Adrenal gland (tissue), 12 donors: Measurements from ENCODE around the gene KIF14. TPM values are rescaled to one million over a fixed set of nuclear protein-coding genes. Genes with fewer than 3 reads are reported as not detected.

ENCODE experiments used
- DNase-seq, 7 donors: peaks; one replicate each; pipeline ENCODE4 v3.0.0-alpha.2; 2019 to 2020
- H3K27ac ChIP-seq, 5 donors: fragments of 200-600 bp; sonication (generic) in 4 of 5; 1 replicate in 3 of 5; 2 replicates in 2 of 5; pipeline versions ENCODE4 v1.5.1 to v1.8.0; 2016 to 2020; ENCODE audit warnings: mild to moderate bottlenecking in 1 of 5
- H3K27me3 ChIP-seq: fragments of 200-600 bp; 2 replicates; pipeline ENCODE4 v1.8.0; 2021
- H3K36me3 ChIP-seq, 2 donors: fragments of 200-600 bp; replicated peaks in 1 of 2; 1 replicate in 1 of 2; 2 replicates in 1 of 2; pipeline versions ENCODE4 v1.5.1 to v1.8.0; 2018 to 2022
- H3K4me1 ChIP-seq, 2 donors: fragments of 200-600 bp; replicated peaks in 1 of 2; 1 replicate in 1 of 2; 2 replicates in 1 of 2; pipeline versions ENCODE4 v1.5.1 to v1.8.0; 2018 to 2021
- H3K4me3 ChIP-seq, 4 donors: fragments of 200-600 bp; sonication (generic) in 3 of 4; one replicate each; pipeline ENCODE4 v1.5.1; 2016 to 2018
- H3K9me3 ChIP-seq, 3 donors: fragments of 200-600 bp; sonication (generic) in 1 of 3; replicated peaks in 1 of 3; 1 replicate in 2 of 3; 2 replicates in 1 of 3; pipeline versions ENCODE4 v1.5.1 to v1.8.0; 2016 to 2021
- POLR2A ChIP-seq, 2 donors: fragments of 450-650 bp; IDR thresholded peaks; one replicate each; pipeline ENCODE4 v1.6.1; 2017; ENCODE audit warnings: antibody characterized with exemption in 2 of 2, mild to moderate bottlenecking in 2 of 2, moderate library complexity in 1 of 2
- WGBS, 4 donors: extraction: QIAGEN DNeasy Blood & Tissue Kit in 2 of 4; methylation state at CpG; one replicate each; pipeline versions ENCODE4 v1.1.5 to v1.1.7; 2013 to 2017; 5-methylcytosine and 5-hydroxymethylcytosine counted together
- intact Hi-C, 2 donors: fragments of 100-400 bp; cut with DNase I; formaldehyde crosslinking; loops; one replicate each; pipeline versions ENCODE4 v1.14.1 to v1.15.0; 2022 to 2023
- polyA plus RNA-seq, 3 donors: library from polyadenylated mRNA; stranded (reverse); fragments of 200-250 nt in 2 of 3; fragments of 350-450 nt in 1 of 3; fragmentation: Illumina TruSeq in 1 of 3; extraction: RNeasy Lipid Tissue Mini Kit (QIAGEN cat#74804) in 1 of 3; gene quantifications; one replicate each; pipeline ENCODE4 v1.2.3, GENCODE V29; 2013 to 2014
- total RNA-seq, 9 donors: library from RNA; depleted of rRNA in 4 of 9; stranded (reverse); fragments of >200 nt in 4 of 9; fragments of 120-200 nt in 1 of 9; fragmentation: NEBNext Ultra II Directional in 1 of 9; extraction: Animal tissue kit (Norgen Biotek cat#: 25700) in 1 of 9; gene quantifications; one replicate each; pipeline versions ENCODE4 v1.1.0 to v1.2.4, GENCODE V29; 2013 to 2023
- TF ChIP-seq, protein P1 (sequence below), 6 experiments: fragments of 450-650 bp in 4 of 6; fragments of 200-600 bp in 2 of 6; sonication (generic) in 1 of 6; IDR thresholded peaks; 1 replicate in 5 of 6; 2 replicates in 1 of 6; pipeline versions ENCODE4 v1.5.1 to v1.8.0; 2016 to 2021; ENCODE audit warnings: antibody characterized with exemption in 6 of 6, mild to moderate bottlenecking in 2 of 6, moderate library complexity in 1 of 6
- donor health status: healthy with polysubstance abuse.
- donor health status: Bipolar disorder and iron deficiency.
- donor health status: DM: yes; HTN: yes; CAD: no.
- donor health status: DM: no; HTN: no; CAD: no.
- donor health status: DM: no; HTN: no; CAD: no.
- donor health status: DM: yes; HTN: yes; CAD: no.

The KIF14 gene
- total and polyA plus RNA-seq, 12 donors = 0.07 to 3.5 (median 0.32) TPM

DNA sequence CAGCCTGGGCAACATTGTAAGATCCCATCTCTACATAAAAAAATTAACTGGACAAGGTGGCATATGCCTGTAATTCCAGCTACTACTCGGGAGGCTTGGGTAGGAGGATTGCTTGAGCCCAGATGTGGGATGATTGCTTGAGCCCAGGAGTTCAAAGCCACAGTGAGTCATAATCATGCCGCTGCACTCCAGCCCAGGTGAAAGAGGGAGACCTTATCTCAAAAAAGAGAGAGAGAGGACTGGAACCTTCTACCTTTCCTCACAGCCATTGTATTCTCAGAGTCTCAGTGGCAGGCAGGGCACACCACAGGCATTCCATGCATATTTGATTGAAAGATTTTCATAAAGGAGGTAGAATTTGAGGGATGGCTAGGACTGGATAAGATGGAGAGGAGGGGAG is 78.4 kb downstream of the KIF14 start:
- no peaks in the 10 kb centered on the region for H3K4me1 ChIP-seq
- H3K36me3 ChIP-seq = no peaks in the 10 kb centered on the region
- TF ChIP-seq, protein P1, sequence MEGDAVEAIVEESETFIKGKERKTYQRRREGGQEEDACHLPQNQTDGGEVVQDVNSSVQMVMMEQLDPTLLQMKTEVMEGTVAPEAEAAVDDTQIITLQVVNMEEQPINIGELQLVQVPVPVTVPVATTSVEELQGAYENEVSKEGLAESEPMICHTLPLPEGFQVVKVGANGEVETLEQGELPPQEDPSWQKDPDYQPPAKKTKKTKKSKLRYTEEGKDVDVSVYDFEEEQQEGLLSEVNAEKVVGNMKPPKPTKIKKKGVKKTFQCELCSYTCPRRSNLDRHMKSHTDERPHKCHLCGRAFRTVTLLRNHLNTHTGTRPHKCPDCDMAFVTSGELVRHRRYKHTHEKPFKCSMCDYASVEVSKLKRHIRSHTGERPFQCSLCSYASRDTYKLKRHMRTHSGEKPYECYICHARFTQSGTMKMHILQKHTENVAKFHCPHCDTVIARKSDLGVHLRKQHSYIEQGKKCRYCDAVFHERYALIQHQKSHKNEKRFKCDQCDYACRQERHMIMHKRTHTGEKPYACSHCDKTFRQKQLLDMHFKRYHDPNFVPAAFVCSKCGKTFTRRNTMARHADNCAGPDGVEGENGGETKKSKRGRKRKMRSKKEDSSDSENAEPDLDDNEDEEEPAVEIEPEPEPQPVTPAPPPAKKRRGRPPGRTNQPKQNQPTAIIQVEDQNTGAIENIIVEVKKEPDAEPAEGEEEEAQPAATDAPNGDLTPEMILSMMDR (IDR thresholded peaks at IDR 0.05) = no peak
- no peak for TF ChIP-seq POLR2A (IDR thresholded peaks at IDR 0.05)
- H3K27me3 ChIP-seq = no peaks in the 10 kb centered on the region
- intact Hi-C loops = no loop called here
- no peak overlapping the region for H3K4me3 ChIP-seq
- WGBS, 4 donors = 57 to 88% (median 85%) methylated on average over 1 to 2 of the region's 2 CpGs
- H3K27ac ChIP-seq = no peak overlapping the region
- no peaks in the 10 kb centered on the region for H3K9me3 ChIP-seq
- DNase-seq = no peak

DNA sequence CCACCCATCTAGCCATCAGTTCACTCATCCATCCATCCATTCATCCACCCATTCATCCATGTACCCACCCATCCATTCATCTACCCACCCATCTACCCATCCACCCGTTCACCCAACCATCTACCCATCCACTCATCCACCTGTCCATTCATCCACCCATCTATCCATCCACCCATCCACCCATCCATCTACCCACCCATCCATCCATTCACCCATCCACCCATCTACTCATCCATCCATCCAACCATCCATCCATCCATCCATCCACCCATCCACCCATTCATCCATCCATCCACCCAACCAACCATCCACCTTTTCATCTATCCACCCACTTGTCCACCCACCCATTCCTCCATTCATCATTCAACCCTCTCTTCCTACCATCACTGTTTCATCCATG is 80.3 kb downstream of the KIF14 start:
- 47 to 71% (median 63%) methylated on average over 1 of the region's 1 CpG for WGBS, 4 donors
- TF ChIP-seq, protein P1 (IDR thresholded peaks at IDR 0.05) = no peak
- TF ChIP-seq POLR2A (IDR thresholded peaks at IDR 0.05) = no peak
- no peaks in the 10 kb centered on the region for H3K9me3 ChIP-seq
- H3K27me3 ChIP-seq = no peaks in the 10 kb centered on the region
- H3K4me1 ChIP-seq = no peaks in the 10 kb centered on the region
- no peak for DNase-seq
- intact Hi-C loops = no loop called here
- no peak overlapping the region for H3K27ac ChIP-seq
- H3K36me3 ChIP-seq = no peaks in the 10 kb centered on the region
- no peak overlapping the region for H3K4me3 ChIP-seq

DNA sequence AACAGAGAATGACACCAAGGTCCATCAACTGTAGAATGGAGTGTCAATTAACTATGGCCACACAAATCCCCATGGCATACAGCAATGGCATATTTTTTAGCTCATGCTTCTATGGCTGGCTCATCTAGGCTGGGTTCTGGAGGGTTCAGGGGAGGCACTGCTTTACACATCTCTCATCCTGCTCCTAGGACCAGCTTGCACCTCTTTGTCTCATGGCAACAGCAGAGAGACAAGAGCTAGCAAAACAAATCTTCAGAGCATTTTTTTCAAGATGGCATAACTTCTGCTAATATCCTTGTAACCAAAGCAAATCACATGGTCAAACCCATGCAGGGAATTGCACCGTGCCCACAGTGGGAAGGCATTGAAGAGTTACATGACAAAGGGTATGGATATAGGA is 82.4 kb downstream of the KIF14 start:
- WGBS, 4 donors = 86 to 100% (median 92%) methylated on average over 1 of the region's 1 CpG
- Histone ChIP-seq H3K27ac (no peak overlapping the region), H3K36me3 (no peaks in the 10 kb centered on the region), H3K4me3 (no peak overlapping the region), H3K9me3 (no peaks in the 10 kb centered on the region), H3K27me3 (no peaks in the 10 kb centered on the region), H3K4me1 (no peaks in the 10 kb centered on the region)
- DNase-seq = no peak
- TF ChIP-seq POLR2A (IDR thresholded peaks at IDR 0.05) = no peak
- TF ChIP-seq, protein P1 (IDR thresholded peaks at IDR 0.05) = no peak
- intact Hi-C loops = no loop called here

GRCh38 chr1:200535605-200536004 is 84.9 kb downstream of the KIF14 start:
- H3K9me3 ChIP-seq = no peaks in the 10 kb centered on the region
- peak in 3 of 7 donors; percentile 12 to 22 (median 14) for DNase-seq
- H3K27me3 ChIP-seq = no peaks in the 10 kb centered on the region
- H3K4me3 ChIP-seq = no peak overlapping the region
- WGBS, 4 donors = 63 to 74% (median 66%) methylated on average over 4 of the region's 4 CpGs
- H3K36me3 ChIP-seq = no peaks in the 10 kb centered on the region
- H3K4me1 ChIP-seq = no peaks in the 10 kb centered on the region
- TF ChIP-seq, protein P1 (IDR thresholded peaks at IDR 0.05) = no peak
- no peak for TF ChIP-seq POLR2A (IDR thresholded peaks at IDR 0.05)
- intact Hi-C loops = no loop called here
- H3K27ac ChIP-seq = no peak overlapping the region
